GM21515 (cell line): ENCODE results near the gene CUBN.

Experiments
- ATAC-seq: cut with Tn5 transposase; IDR thresholded peaks from one replicate; pipeline ENCODE4 v1.9.1; 2021; ENCODE audit not compliant: unreplicated experiment

Gene CUBN

DNA sequence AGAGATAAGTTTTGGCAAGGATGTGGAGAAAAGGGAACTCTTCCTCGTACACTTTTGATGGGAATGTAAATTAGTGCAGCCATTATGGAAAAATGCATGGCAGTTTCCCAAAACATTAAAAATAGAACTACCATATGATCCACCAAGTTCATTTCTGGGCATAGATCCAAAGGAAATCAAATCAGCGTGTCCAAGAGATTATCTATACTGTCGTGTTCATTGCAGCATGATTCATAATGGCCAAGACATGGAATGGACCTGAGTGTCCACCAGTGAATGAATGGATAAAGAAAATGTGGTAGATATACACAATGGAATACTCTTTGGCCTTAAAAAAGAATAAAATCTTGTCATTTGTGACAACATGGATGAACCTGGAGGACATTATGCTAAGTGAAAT lies 242.0 kb downstream of the CUBN start:
- ATAC-seq: no peak

DNA sequence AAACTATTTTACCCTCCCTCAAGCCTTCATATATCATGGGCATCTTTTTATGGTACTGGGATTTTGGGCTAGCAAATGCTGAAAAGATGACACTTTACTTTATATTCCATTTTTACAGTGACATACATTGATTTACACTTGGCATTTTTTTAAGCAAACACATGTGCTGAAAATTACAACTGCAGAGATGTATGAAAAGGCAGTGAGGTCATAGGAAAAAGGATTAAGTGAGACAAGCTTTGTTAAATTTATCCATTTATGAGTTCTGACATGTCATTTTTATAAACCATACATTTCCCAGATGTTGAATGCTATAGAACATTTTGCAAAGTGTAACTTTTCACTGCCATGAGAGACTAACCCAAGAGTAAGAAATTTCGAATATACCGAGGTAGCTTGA lies 243.6 kb downstream of the CUBN start:
- ATAC-seq: no peak

DNA sequence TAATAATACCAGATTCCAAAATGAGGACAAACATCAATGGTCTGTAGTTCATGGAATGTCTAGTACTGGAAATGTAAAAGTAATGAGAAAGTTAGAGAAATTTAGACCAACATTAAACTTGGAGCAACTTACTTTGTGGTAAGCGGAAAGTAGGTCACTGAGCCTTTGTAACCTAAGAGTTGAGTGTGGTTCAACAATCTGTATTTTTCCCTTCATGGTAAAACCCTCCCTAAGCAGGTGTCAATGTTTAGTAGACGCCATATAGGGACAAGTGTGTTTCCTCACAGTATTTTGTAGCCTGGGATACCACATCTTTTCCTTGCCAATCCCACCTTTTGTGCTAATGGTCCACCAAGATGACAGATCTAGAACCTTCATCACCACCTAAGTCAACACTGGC lies 245.1 kb downstream of the CUBN start:
- no peak for ATAC-seq

DNA sequence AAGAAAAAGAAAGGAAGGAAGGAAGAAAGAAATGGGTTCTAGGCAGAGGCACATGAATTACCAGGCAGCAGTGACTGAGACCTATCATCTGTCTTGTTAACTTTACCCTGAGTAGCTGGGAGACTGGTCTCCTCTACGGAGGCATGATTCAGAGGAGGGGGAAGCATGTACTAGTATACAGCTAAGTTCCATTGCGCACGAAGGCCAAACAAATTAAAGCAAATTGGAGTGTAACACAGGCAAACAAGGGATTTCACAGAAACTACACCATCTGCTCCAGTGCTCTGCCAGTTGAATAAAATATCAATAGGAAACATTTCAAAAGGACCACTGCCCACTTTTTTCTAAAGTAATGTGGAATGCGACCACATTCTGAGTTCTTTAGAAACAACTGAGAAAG lies 246.5 kb downstream of the CUBN start:
- no peak for ATAC-seq

DNA sequence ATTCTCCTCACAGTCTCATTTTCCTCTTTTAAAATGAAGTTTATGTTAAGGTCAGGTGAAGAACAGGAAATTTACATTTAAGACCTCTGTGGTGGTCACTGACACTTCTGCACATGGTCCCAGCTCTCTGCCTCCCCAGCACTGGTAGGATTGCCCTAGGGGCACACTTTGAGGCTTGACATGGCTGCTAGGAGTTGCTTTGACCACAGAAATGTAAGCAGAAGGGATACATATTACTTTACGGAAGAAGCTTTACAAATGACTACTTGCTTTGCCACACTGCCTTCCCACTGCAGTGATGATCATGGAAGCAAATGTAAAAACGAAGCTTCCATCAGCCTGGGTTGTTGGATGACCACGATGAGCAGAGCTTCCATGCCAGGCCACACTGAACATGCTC lies 259.3 kb downstream of the CUBN start:
- ATAC-seq: no peak

DNA sequence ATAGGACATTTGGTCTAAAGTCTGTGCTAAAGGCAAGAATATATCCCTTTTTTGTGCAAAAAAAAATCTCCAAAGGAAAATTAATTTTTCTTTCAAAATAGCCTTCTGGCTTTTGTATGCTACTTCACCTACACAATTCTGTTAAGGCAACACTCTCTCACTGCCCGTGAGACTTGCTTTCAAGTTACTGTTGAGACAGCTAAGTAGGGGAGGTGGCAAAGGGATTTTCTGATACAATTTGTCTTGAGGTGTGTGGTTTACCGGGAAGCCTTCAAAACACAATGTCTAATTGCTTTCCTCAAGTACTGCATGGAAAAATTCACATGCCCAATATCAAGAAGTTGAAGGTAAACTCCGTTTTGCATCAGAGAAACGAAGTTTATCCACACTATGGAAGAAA lies 261.6 kb downstream of the CUBN start:
- ATAC-seq: no peak

DNA sequence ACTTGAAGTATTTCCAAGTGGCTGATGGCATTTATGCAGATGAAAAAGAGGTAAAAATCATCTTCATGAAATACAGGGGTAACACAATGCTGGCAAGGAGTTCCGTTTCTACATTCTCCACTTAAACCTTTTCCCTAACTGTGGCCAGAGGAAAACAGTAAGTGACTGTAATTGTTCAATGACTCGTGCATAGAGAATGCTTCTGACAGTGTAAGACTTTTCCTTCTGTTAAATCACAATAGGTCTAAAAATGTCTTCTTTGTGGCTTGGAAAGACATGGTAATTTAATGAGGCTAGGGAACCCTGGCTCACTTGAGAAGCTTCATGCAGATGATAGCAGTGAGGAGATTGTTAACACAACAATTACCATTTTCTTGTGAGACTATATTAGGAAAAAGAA lies 262.1 kb downstream of the CUBN start:
- no peak for ATAC-seq

DNA sequence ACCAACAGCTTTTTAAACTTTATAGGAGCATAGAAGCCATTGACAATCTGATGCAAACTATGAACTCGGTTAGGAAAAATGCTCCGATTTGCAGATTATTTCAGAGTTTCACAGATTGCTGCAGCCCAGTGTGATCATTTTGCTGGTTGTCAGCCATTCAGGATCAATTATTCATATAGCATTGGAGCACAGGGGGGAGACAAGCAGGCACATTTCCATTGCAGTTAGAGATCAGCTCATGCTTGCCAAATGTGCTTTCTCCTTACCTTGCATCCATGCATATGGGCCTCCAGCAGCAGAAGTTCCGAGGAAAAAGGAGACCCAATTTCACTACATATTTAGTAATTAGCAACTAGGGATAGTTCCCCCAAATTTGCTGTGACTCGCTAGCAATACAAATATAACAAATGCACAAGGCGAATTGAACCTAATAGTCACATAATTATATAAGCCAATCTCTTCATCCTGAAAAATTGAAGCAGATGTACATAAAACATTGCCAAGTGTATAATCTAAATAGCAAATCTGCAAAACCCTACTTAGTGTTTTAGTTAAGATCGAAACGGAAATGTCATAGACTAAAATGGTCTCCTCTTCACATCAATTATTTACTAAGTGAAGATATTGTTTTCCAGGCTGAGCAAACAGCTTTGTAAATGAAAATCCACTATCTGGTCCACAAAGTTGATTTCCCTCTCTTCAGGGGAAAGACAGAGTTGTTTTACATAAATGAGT lies 262.9 kb downstream of the CUBN start:
- no peak for ATAC-seq

DNA sequence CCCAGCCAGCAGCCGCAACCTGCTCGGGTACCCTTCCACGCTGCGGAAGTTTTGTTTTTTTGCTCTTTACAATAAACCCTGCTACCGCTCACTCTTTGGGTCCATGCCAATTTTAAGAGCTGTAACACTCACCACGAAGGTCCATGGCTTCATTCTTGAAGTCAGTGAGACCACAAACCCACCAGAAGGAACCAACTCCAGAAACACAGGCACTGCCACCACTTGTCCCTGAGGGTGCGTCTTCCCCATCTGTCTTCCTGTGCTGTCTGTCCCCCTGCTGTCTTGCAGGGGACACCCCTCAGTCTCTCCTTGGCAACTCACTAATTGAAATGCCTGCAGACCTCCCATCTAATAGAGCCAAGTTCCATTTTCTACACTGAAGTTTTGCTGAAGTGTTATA lies 263.8 kb downstream of the CUBN start:
- no peak for ATAC-seq

DNA sequence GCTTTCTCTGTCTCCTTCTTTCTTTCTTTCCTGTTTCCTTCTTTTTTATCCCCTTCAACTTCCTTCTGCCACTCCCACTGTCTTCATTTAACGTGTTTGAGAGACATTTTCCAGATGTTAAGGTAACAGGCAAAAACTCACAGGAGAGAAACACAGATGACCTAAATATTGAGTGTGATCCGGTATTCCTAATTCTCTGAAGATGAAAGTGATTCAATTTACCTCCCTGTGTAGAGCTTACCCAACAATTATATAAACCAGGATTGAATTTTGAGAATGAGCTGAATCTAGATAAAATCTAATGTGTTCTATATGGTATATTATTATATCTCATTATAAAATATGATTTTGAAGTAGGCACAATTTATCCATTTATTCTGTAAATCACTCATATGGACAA lies 265.8 kb downstream of the CUBN start:
- no peak for ATAC-seq

DNA sequence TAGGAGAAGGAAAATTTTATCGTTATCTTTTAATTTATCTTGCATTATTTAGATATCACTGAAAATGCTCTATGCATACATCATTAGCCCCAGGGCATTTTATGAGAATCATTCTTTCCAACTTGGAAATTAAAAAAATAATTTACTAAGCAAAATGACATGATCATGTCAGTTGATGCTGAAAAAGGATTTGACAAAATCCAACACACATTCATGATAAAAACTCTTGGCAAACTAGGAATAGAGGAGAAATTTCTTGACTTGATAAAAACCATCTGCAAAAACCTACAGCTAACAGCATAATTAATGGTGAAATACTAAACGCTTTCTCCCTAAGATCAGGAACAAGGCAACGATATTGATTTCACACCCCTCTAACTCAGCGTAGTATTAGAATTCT lies 272.2 kb downstream of the CUBN start:
- no peak for ATAC-seq

DNA sequence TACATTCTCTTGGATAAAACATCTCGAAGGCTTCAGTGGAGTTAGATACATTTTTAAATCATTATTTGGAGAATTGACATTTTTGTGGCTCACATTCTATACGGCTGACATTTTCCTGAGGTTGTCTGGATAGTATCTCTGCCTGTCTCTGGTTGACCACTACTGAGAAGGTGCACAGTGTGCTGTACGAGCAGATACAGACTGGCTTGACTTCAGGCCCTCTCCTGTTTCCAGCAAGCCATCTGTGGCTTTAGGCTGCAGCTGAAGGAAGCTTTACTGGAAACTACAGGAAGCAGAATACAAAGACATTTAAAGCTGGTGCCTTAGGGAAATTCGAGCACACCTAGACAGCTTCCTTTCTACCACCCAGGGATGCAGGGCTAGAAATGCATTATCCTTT lies 273.0 kb downstream of the CUBN start:
- ATAC-seq: no peak

DNA sequence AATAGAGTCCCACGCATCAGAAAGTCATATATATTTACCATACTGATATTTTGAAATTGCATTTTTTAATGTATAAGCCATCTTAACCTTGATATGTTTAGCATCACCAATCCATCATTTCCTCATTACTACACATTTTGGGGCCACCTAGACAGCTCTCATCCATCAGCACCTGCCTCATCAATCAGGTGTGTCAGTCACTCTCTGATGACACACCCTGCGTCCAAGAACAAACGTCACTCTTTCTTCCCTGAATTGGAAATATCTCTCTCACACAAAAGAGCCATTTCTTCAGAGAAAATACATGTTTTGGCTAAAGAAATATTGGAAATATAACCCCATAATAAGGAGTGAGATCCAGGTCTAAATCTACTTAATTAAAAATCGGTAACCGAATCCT lies 273.5 kb downstream of the CUBN start:
- no peak for ATAC-seq

DNA sequence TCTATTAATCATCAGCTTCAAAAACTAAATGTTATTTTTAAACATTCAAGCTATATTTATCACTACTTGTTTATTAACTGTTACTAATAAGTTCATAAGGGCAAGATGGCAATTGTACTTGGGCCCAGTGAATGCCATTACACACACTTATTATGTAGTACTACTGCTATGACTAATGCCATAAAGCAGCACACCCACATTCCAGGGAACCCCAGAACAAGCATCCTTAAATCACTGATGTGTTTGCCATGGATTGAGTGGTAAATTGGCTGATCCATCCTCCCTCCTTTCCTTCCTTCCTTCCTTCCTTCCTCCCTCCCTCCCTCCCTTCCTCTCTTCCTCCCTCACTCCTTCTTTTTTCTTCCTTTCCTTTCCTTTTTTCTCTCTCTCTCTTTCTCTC lies 275.0 kb downstream of the CUBN start:
- no peak for ATAC-seq

DNA sequence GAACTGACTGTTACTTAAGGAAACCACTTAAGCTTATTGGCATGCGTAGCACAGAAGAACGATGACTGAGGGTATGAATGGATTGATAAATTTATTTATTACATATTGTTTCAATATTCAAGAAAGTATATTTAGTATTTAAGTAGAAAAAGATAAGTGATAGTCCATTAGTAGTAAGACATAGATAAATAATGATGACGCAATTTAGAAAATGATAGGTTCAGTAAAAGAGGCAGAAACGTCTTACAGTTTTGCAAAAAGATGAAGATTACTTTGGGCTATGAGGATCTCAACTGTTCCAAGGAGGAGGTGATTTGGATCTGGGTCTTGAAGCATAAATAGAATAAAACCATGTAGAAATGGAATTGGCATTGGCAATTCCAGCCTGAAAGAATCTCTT lies 275.8 kb downstream of the CUBN start:
- ATAC-seq: no peak

DNA sequence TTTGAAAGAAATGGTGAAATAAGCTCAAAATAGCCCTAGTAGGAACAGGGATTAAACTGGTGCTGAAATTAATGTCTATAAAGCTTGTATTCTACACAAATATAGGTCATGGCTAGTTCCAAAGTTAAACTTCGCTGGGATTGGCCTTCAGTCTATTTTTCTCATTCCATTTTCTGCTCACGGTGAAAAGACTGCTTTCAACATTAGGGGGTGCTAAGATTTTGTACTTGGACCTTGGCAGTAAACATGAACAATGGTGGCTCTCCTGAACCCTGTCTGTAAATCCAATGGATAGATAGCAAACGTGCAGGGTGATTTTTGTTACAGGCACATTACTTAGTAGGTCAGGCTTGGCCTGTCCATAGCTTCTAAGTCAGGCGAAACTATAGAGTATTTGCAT lies 276.4 kb downstream of the CUBN start:
- no peak for ATAC-seq

DNA sequence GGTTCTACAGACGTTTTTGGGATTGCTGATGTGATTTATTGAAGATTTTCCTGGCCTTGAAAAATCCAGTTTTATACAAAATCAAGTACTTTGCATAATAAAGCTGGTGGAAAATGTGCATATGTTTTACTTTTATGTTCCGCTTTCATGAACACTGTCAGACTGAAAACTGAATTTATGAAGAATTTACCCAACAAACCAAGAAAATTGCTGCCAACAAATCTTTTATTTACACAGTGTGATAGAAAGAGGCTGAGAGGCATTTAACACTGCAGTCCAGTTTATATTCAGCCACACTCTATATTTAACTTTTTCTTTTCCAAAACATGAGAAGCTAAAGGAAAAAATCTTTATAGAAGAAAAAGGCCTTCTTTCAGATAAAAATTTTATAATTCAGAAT lies 277.0 kb downstream of the CUBN start:
- no peak for ATAC-seq

DNA sequence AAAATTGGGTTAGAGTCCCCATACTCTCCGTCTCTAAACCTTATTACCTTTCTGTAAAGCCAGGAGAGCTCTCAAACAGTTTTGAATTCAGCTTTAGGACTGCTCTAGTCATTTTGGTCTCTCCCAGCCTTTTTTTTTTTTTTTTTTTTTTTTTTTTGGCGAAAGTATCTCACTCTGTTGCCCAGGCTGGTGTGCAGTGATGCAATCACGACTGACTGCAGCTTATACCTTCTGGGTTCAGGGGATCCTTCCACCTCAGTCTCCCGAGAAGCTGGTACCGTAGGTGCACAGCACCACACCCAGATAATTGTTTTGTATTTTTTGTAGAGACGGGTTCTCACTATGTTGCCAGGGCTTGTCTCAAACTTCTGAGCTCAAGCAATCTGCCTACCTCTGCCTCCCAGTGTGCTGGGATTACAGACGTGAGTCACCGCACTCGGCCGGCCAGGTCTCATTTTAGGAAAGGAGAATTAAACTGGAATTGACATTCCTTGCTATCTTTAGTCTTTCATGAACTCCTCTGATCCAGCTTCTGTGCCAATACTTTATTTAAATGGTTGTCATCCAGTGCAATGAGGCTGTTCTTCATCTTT lies 281.0 kb downstream of the CUBN start:
- no peak for ATAC-seq

DNA sequence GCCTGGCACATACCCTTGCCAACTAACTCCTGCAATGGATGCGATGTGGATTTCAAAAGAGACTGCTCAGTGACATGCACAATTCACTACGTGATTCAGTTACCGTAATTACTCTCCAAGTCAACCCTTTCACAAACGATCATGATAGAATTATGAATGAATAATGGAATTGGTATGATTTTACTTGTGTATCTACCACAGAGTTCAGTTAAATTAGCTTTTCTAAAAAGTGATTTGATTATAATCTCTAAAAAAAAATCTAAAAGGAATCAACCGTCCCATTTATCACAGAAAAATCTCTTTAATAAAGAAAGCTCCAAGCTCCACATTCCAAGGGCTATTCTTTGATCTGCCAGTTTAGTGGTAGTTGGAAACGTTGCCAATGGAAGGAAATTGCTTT lies 282.0 kb downstream of the CUBN start:
- no peak for ATAC-seq

DNA sequence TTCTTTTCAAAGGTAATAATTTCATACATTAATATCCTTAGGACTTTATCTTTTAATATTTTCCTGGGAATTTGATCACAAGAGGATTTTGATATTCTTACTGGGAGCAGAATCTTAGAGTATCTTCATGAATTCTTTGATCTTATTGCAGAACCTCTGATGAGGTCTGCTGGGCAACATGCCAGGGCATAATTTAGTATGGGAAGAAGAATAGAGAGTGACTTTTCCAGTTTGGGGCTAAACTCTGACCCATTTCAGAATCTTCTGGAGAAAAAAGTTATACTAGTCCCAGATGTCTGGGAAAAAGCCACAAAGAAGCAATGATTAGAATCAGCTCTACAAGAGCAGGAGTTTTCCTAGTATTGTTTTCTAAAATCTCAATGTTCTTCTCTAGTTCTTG lies 284.4 kb downstream of the CUBN start:
- ATAC-seq: no peak

DNA sequence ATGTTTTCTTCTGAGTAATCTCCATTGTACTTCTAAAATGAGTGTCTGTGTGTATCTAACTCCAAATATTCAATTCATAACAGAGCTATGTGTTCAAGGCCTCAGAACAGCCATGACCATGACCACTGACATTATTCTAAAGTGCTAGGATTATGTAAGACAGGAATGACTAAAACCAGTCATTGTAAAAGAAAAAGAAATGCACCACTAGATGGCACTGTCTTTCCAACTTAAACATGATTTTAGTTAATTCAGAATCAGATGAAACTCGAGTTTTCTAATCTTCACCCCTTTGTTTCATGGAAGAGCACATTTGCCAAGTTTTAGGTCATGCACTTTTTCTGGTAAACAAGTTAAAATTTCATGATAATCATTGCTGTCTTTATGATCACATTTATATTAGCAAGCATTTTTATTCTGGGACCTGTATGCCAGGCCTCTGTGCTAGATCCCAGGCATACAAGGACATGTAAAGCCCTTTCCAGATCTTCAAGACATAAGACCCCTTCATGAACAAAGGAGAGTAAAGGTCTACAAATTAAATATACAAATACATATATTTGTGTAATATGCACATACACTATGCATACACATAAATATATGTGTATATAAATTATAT lies 286.2 kb downstream of the CUBN start:
- no peak for ATAC-seq

DNA sequence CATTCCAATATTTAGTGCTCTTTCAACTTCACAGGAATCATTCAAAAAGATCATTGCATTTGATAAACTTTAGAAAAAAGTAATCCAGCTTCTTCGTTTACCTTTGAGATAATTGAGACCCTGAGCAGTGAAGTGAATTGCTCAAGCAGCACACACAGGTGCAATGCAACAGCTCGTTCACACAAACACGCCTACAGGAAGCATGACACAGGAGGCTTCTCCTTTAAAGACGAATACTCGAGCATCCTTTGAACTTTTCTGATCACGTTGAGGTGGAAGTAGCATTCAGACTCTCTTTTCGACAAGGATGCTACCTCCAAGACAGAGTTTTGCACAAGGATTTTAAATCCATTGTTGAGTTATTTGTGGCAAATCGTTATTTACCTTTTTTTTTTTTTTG lies 294.4 kb downstream of the CUBN start:
- no peak for ATAC-seq
